HG02759 (cell line): ENCODE data around the gene YOD1.

Experiments
- ATAC-seq: cut with Tn5 transposase; IDR thresholded peaks from one replicate; pipeline ENCODE4 v1.9.1; 2021; ENCODE audit warnings: mild to moderate bottlenecking, moderate library complexity; ENCODE audit not compliant: unreplicated experiment

The YOD1 gene

DNA sequence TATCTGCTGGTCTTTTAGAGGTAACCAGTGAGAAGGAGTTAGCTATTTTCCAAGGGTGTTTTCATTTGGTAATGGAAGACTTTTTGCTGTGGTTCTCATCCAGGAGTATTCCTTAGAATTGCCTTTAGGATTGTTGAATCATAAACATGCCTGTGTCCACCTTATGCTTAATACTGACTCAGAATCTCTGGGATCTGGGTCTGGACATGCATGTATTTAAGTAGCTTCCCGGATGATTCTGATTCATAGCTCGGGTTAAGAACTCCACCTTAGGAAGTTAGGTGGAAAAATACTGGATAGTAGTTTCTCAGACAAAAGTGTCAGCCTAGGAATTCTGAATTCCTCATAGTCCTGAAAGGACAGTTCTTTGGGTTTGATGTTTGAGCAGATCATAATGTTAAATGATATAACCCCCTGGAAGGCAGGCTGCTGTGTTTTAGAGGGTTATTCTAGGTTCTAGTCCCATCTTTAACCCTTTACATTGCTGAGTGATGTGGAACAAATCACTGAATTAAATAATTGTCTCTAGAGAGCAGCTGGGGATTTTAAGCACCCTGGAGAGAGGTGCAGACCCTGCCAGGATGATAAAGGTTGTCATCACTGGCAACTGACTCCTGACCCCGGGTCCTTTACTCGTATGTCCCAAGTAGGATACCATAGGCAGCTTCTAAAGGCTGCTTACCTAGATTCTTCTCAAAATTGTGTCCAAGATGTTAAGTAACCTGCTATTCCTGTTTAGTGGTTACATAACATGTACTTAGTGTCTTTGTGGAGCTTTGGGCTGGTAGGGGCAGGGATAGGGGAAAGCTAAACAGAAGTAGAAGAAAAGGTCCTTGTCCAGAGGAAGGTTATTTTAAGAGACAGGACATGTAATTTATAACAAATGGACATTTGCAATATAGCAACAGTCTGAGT, 23.2 kb upstream of the YOD1 start:
- no peak for ATAC-seq

DNA sequence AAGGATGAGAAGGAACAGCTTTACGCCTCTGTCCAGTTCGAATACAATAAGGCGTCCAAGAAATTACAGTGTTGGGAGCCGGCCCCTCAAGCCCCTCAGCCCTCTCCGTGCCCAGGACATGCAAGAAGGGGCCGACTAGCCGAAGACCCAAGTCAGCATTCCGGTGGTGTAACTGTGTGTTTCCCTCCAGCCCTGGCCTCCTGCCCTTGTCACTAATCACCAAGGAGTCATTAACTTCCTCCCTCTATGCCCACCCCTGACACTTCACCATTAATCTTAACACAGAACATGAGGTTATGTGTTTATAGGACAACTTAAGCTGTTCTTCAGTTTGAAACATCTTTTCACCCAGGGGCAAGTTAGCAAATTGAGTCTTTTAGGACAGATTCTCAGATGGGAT, 21.2 kb upstream of the YOD1 start:
- ATAC-seq: no peak

DNA sequence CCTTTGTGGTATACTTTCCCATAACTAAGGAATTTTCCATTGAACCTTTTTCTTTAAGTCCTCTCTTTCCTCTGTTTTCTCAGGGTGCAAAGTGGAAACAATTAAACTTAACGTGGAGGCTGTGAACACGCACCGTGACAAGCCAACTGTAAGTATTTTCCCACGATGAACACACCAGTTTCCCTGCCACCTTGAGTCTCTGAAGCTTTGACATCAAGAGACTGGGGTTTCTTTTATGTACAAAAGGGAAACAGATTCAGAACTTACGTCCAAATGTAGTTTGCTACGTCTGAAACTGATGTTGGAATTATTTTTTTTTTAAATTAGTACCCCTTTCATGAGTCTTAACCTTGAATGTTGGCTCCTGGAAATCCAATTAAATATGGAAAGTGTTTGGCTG, 20.4 kb upstream of the YOD1 start:
- ATAC-seq: no peak

DNA sequence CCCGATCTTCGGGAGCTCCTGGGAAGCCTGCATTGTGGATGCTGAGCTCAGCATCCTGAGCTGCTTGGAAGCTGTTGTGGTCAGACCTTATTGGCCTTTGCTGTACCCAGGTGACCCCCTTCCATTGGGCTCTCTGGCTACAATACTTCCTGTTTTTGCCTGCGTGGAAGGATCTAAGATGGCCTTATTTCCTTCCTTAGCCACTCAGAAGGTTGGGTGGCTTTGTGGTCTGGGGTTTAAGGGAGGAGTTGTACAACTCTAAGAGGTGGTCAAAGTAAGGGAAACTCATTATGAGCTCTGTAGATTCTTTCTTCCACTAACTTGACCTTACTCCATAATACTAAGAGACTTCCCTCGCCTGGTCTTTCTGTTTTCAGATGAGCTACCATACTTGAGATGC, 19.8 kb upstream of the YOD1 start:
- no peak for ATAC-seq

DNA sequence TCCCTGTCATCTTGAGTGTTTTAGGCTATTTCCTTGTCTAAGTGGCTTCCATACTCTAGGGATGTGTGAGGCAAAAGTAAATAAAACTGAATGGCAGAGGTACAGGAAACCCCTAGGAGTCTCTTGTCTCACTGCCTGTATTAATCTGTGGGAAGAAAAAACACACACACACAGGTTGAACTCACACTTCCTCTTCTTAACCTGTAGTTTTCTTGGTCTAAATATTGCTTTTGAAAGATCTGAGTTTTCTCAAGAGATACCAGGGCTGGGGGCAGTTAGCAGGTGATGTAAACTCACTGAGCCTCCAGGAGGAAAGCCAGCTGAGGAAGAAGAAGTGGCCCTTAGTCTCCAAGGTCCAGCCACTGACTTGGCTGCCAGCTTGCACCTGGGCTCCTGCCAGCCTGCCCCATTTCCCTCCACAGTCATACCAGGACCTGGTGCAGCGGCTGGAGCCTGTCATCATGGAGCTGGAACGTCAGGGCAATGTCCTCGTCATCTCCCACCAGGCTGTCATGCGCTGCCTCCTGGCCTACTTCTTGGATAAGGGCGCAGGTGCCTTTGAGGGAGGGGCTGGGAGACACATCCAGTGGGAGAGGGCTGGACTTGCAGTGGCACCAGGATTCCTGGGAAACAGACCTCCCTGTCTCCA, 19.0 kb upstream of the YOD1 start:
- no peak for ATAC-seq

DNA sequence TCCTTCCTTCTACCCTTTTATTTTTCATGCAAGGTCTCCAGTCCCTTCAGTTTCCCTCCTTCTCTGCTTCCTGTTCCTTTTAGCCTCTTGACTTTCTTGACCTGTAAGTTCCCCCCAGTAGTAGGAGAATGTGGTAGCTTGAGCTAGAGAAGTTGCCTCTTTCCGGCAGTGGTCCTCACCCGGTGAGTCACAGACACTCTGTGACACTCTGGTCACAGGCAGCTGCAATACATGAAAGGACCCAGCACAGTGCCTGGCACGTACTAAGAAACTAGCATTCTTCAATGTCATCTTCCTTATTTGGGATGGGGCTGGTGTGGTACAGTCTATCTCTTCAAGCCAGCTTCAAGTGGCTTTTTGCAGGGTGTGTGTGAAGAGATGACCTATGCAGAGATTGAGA, 18.1 kb upstream of the YOD1 start:
- ATAC-seq: no peak

DNA sequence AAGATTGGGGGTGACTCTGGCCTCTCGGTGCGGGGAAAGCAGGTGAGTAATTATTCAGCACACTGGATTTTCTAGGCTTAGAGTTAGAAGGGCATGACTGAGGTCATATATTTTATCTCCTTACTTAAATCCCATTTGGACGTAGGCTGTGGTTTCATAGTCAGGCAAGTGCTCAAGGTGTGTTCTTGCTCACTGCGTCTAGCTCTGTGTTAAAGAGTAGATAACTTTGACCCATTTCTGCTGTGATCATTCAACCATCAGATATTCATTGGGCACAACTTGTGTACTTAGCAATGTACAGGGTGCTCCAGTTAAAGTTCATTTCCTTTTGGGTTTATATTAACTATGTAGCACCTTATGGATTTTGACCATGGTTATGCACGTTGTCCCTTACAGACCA, 16.7 kb upstream of the YOD1 start:
- ATAC-seq: no peak

DNA sequence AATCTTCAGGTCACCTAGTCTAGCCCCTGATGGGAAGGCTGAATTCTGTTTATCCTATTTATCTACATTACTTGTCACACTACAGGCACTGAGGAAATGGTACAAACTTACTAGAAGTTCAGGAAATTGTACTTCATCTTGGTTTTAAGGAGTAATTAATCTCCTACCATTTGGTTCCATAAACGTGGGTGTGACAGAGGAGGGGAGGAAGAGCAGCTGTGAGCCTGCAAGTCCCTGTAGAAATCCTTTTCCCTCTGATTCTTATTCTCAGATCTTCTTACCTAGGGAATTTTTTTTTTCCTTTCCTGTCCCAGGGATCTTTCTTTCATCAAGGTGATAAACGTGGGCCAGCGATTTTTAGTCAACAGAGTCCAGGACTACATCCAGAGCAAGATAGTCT, 16.2 kb upstream of the YOD1 start:
- no peak for ATAC-seq

DNA sequence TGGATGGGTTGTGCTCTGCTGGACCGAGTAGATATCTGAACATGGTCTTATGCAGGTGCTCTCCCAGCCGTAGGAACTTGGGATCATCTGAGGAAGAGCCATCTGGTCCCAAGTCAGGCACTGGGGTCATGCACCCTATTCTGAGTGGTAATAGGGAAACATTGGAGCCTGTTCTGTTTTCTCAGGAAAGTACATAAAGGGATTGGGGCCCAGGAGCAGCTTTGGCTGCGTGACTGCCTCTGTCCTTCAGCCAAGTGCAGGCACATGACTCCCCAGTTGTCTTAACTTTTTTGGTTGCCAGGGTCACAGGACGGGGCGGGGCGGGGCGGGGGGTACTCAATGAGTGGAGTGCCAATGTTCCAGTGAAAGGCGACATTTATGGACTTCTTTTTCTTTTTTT, 13.6 kb upstream of the YOD1 start:
- ATAC-seq: no peak

DNA sequence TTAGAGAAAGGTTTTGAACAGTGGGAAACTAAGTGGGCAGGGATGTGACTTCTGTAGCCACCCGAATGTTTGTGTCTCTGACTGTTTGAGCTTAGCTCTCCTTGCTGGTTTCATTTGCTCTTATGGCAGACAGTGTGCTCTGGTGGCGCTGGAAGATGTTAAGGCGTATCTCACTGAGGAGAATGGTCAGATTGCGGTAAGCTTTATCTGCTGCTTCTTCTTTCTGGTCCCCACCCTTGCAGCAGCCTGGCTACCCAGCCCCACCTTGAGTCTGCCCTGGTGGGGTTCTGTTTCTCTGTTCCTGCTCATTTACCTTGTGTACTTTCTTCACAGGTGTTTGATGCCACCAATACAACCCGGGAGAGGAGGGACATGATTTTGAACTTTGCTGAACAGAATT, 12.0 kb upstream of the YOD1 start:
- ATAC-seq: no peak

DNA sequence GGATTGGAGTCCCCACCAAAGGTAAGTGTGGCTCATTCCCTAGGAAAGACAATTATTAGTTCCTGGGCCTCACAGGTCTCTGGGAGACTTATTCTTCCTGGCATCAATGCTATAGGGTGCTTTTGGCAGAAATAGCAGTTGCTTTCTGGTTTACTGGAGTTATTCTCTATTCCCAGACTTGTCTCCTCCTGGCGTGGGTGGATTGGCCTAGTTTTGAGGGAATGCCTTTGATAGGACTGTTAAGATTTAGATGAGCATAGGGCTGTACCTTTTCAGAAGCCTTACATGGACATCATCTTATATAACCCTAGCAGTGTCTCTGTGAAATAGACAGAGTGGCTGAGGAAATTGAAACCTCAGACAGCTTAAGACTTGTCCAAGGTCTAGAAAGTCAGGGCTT, 11.1 kb upstream of the YOD1 start:
- ATAC-seq: no peak

DNA sequence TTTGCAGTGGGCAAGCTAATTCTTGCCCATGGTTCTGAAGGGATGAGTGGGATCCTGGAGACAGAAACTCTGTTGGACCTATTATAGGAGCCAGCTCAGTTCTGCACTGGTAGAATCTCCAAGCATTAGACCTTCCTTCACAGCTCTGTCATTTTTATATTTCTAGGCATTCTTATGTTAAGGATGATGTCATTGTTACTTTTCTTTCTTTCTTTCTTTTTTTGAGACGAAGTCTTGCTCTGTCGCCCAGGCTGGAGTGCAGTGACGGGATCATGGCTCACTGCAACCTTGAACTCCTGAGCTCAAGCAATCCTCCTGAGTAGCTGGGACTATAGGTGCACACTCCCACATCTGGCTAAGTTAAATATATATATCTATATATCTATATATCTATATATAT, 9.6 kb upstream of the YOD1 start:
- ATAC-seq: no peak

DNA sequence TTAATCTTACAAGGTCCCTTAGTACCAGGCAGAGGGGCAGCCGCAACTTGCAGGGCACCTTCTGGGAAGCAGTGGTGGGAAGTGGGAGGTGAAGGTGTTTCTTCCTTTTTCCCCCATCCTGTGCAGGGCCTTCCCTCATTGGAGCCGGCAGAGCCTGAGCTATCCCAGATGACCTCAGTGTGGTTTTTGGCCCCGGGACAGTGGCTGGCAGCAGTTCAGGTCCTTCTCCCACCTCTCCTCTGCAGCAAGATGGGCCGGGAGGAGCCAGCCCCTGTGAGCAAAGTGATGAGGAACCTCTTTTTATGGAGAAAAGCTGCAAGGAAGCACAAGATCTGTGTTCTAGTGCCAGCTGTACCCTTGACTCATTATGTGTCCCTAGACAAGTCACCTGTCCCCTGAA, 8.9 kb upstream of the YOD1 start:
- ATAC-seq: no peak

DNA sequence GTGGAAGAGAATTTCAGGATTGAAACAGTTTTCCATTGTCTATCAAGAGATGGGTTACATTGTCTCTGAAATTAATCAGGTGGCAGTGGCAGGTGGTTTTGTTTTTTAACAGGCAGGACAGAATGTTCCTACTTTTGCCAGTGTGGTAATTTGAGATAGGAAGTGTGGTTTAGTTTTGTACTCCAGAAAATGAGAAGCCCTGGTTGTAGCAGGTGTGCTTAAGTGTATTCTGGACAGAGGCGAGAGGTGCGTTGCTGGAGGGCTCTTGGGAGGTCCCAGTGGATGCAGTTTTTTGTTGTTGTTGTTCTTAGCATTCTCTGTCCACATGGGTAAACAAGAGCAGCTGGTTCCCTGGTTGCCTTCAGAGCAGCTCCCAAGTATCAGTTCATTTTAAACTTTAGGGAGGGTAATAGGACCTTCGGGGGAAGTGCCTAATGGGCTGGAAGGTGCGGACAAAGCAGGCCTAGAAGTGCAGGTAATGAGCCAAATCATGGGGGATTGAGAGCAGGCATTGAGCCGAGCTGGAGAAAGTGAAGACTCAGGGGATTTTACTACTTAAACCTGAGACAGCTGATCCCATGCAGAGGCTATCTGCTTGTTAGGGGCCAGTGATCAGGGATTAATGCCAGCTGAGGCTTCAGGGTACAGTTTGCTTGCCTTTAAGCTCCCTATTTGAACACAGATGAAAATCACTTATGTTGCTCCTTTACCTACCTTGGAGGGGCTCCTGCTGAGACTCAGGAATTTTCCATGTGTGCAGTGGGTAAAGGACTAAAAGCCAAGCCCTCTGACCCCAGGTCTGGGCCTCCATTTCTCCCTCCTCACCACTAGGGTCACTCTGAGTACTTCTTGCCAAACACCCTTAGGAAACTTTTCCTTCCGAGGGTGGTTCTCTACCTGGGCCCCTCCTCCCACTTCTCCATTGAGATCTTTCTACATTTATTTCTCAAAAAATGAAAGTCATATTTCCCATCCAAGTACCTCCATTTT, 8.2 kb upstream of the YOD1 start:
- ATAC-seq: no peak

DNA sequence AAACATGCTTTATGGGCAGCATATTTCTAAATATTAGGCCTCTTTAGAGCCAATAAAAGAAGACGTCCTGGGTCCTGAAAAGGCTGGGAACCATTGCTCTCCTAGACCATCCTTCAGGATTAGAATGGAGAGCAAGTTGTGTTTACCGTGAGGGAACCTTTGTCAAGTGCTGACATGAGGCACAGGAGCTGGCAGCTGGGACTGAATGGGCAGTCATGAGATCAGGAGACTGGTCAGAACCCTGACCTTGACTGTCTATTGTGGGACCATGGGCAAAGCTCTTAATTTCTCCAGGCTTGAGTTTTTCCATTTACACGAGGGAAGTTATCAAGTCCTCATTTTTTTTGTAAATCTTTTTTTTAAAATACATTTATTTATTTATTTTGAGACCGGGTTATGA, 7.2 kb upstream of the YOD1 start:
- no peak for ATAC-seq

DNA sequence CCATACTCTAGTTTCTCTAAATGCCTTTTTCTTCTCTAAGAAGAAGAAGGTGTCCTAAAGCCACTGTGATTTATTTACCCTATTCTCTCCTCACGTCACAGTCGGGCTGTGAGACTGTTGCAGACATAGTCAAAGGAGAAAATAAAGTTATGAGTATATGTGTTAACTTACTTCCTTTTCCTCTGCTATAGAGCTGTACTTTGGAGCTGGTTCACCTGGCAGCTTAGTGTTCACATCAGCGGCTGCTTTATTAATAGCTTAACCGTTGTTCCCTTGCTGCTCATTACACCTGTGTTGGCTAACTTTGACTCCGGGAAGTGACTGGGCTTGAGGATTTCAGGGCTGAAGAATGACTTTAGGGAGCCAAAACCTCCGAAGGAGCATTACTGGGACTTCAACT, 5.7 kb upstream of the YOD1 start:
- ATAC-seq: no peak

DNA sequence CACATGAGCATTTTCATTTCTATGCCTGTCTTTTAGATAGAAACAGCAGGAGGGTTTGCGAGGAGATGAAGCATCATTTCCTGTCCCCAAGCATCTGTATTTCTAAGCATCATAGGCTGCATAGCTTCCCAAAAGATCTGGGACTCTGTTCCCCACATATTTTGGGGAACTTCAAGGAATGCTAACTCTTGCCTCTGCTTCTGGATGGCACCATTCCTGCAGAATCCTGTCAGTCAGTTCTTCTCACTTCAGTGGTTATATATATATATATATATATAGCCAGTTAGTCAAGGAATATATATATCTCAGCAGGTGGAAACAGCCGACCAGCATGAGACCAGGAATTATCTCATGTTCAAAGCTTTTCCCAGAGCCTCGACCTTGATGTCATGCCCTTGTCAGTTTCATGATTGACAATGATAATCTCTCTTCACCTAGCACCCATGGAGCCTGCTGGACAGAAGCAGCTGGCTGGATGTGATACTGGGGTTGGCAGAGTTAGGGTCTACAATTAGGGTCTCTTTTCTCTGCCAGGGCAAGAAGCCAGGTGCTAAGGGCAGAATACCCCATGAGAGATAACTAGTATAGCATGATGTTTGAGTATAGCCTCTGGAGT, 4.5 kb upstream of the YOD1 start:
- ATAC-seq: no peak

DNA sequence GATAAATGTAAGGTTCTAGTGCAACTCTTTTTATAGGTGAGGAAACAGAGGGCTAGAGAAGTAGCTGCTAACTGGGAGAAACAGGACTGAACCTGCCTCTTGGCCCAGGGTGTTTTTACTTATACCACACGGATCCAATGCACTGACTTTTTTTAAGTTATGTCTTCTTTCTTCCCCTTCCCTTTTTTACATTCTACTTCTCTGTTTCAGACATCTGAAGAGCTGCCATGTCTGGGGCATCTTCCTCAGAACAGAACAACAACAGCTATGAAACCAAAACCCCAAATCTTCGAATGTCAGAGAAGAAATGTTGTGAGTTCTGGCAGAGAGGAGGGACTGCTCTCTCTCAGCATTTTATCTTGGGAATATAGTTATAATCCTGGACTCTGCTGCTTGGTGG, 3.5 kb upstream of the YOD1 start:
- ATAC-seq: no peak

DNA sequence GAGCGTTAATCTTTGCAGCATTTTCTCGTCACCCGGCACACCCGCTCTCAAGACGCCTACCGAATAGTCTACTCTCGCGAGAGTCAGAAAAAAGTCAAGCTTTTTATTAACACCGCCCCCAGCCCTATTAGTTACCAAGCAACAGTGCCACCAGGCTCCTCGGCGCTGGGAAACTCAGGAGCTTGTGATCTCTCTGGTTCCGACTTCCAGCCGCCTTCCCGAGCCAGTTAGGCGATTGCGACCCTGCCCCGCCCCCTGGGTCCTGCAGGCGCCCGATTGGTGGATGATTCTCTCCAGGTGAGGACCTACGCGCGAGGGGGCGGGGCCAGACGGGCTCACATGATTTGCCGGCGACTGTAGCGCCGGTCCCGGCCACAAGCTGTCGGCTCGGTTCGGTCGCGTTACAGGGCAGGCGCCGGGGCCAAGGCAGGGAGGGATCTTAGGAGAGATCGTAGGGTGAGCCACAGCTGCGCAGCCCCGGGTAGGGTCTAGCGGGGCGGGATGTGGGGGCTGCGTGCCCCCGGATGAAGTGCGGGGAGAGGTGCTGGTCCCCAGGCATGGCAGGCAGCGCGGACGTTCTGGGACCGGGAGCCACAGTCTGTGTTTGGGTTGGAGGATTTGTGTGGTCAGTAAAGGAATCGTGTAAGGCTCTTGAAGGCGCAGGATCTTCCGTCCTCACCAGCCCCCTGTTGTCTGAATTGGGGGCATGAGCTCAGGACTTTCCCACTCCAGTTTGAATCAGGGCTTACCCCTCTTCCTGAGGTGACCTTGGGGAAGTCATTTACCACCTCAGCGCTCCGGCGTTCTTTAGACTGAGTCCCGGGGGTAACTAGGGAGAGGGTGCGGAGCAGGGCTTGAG, 2.1 kb upstream of the YOD1 start, which contains the start of gene PFKFB2:
Gene PFKFB2 (plus strand): TSS at position 365 of the 859 bp plus-strand sequence. CDS start 1,443 bp downstream, outside the sequence.
- peak; percentile 83 for ATAC-seq
